Measurements from ENCODE around the gene TEX48. TPM values are rescaled to one million over a fixed set of nuclear protein-coding genes. Genes with fewer than 3 reads are reported as not detected.
A peak's percentile ranks its signal among the peaks of the same experiment; 100 is the strongest.

Gene TEX48
- not detected for polyA plus RNA-seq (2013, experiment 1 of 2)
- not detected for polyA plus RNA-seq (2013, experiment 2 of 2)

GRCh38 chr9:114681594-114682332, at the start of gene TEX48:
Gene TEX48, minus strand, starts transcription at chr9:114682192. Its CDS starts 10,469 bp downstream, at chr9:114671723.
- DNase-seq, result peak; percentile 66
- H3K27ac ChIP-seq (ENCODE audit: low read length, poor library complexity, severe bottlenecking), result no peak within 1 kb of the TSS
- H3K36me3 ChIP-seq (ENCODE audit: control insufficient read depth in 1 of 2, insufficient read depth in 2 of 2, low read depth in 1 of 2, low read length in 2 of 2), result no peaks in the 10 kb centered on the region
- no peaks in the 10 kb centered on the region for H3K79me1 ChIP-seq (replicated peaks; ENCODE audit: low read length, poor library complexity, severe bottlenecking)
- no peak within 1 kb of the TSS for H4K91ac ChIP-seq (ENCODE audit: low read length)
- peak within 1 kb of the TSS; percentile 88 for H2AK5ac ChIP-seq (ENCODE audit: low read length, severe bottlenecking)
- no peak within 1 kb of the TSS for H2BK12ac ChIP-seq (ENCODE audit: low read length in 2 of 2)
- H2AFZ ChIP-seq (ENCODE audit: low read depth, low read length), result no peak within 1 kb of the TSS
- no peak within 1 kb of the TSS for H3K14ac ChIP-seq (ENCODE audit: low read length in 2 of 2)
- H3K9ac ChIP-seq (ENCODE audit: low read length), result no peak within 1 kb of the TSS
- 62% methylated on average over 8 of the region's 8 CpGs for WGBS
- H3K18ac ChIP-seq (ENCODE audit: low read depth in 1 of 2, low read length in 2 of 2), result no peak within 1 kb of the TSS
- no peaks in the 10 kb centered on the region for H3K9me3 ChIP-seq (ENCODE audit: control insufficient read depth, low read length)
- H3K23ac ChIP-seq (ENCODE audit: low read length in 2 of 2), result no peak within 1 kb of the TSS
- no peak within 1 kb of the TSS for H3K4me3 ChIP-seq (ENCODE audit: insufficient read depth in 1 of 2, low read depth in 1 of 2, low read length in 2 of 2)
- H4K8ac ChIP-seq (ENCODE audit: low read length), result peak within 1 kb of the TSS; percentile 7
- no peak within 1 kb of the TSS for H2BK15ac ChIP-seq (ENCODE audit: low read depth, poor library complexity, severe bottlenecking)
- no peak within 1 kb of the TSS for H2BK120ac ChIP-seq (ENCODE audit: low read depth, low read length)
- no peak within 1 kb of the TSS for H2BK5ac ChIP-seq (ENCODE audit: low read depth, low read length, poor library complexity, severe bottlenecking)
- H3K4me1 ChIP-seq (ENCODE audit: control insufficient read depth, insufficient read depth, low read depth, low read length), result peaks cover 5% of the 10 kb centered on the region
- H3K4me2 ChIP-seq (ENCODE audit: low read length, poor library complexity, severe bottlenecking), result peak within 1 kb of the TSS; percentile 34
- H3K27me3 ChIP-seq (ENCODE audit: control insufficient read depth in 1 of 2, insufficient read depth in 1 of 2, low read length in 2 of 2), result no peaks in the 10 kb centered on the region
- H3K4ac ChIP-seq (ENCODE audit: low read depth in 1 of 2, low read length in 2 of 2), result no peak within 1 kb of the TSS

- H2BK120ac ChIP-seq (ENCODE audit: low read depth, low read length), result no peak overlapping the region
- H3K9me3 ChIP-seq (ENCODE audit: control insufficient read depth, low read length), result no peaks in the 10 kb centered on the region
- no peak overlapping the region for H2AK5ac ChIP-seq (ENCODE audit: low read length, severe bottlenecking)
- no peak overlapping the region for H3K4me3 ChIP-seq (ENCODE audit: insufficient read depth in 1 of 2, low read depth in 1 of 2, low read length in 2 of 2)
- H4K8ac ChIP-seq (ENCODE audit: low read length), result no peak overlapping the region
- H3K18ac ChIP-seq (ENCODE audit: low read depth in 1 of 2, low read length in 2 of 2), result no peak overlapping the region
- H3K4me1 ChIP-seq (ENCODE audit: control insufficient read depth, insufficient read depth, low read depth, low read length), result no peaks in the 10 kb centered on the region
- no CpG with 5 or more reads among the region's 1 CpG for WGBS
- no peak overlapping the region for H2AFZ ChIP-seq (ENCODE audit: low read depth, low read length)
- no peak overlapping the region for H3K9ac ChIP-seq (ENCODE audit: low read length)
- H3K23ac ChIP-seq (ENCODE audit: low read length in 2 of 2), result no peak overlapping the region
- no peaks in the 10 kb centered on the region for H3K79me1 ChIP-seq (replicated peaks; ENCODE audit: low read length, poor library complexity, severe bottlenecking)
- no peak overlapping the region for H3K27ac ChIP-seq (ENCODE audit: low read length, poor library complexity, severe bottlenecking)
- no peak overlapping the region for H3K4ac ChIP-seq (ENCODE audit: low read depth in 1 of 2, low read length in 2 of 2)
- H3K14ac ChIP-seq (ENCODE audit: low read length in 2 of 2), result no peak overlapping the region
- no peak overlapping the region for H4K91ac ChIP-seq (ENCODE audit: low read length)
- H2BK5ac ChIP-seq (ENCODE audit: low read depth, low read length, poor library complexity, severe bottlenecking), result no peak overlapping the region
- no peaks in the 10 kb centered on the region for H3K27me3 ChIP-seq (ENCODE audit: control insufficient read depth in 1 of 2, insufficient read depth in 1 of 2, low read length in 2 of 2)
- no peak overlapping the region for H2BK12ac ChIP-seq (ENCODE audit: low read length in 2 of 2)
- no peak overlapping the region for H3K4me2 ChIP-seq (ENCODE audit: low read length, poor library complexity, severe bottlenecking)
- no peak for DNase-seq
- H3K36me3 ChIP-seq (ENCODE audit: control insufficient read depth in 1 of 2, insufficient read depth in 2 of 2, low read depth in 1 of 2, low read length in 2 of 2), result no peaks in the 10 kb centered on the region
- no peak overlapping the region for H2BK15ac ChIP-seq (ENCODE audit: low read depth, poor library complexity, severe bottlenecking)
These were observed 49.7 kb upstream of the TEX48 start for GRCh38 chr9:114731701-114732100.

- no peak overlapping the region for H2AK5ac ChIP-seq (ENCODE audit: low read length, severe bottlenecking)
- H3K4me3 ChIP-seq (ENCODE audit: insufficient read depth in 1 of 2, low read depth in 1 of 2, low read length in 2 of 2), result no peak overlapping the region
- no peaks in the 10 kb centered on the region for H3K79me1 ChIP-seq (replicated peaks; ENCODE audit: low read length, poor library complexity, severe bottlenecking)
- no peaks in the 10 kb centered on the region for H3K27me3 ChIP-seq (ENCODE audit: control insufficient read depth in 1 of 2, insufficient read depth in 1 of 2, low read length in 2 of 2)
- no peak overlapping the region for H3K23ac ChIP-seq (ENCODE audit: low read length in 2 of 2)
- no peak overlapping the region for H2BK12ac ChIP-seq (ENCODE audit: low read length in 2 of 2)
- no peak overlapping the region for H3K9ac ChIP-seq (ENCODE audit: low read length)
- H3K18ac ChIP-seq (ENCODE audit: low read depth in 1 of 2, low read length in 2 of 2), result no peak overlapping the region
- H3K4ac ChIP-seq (ENCODE audit: low read depth in 1 of 2, low read length in 2 of 2), result no peak overlapping the region
- H3K9me3 ChIP-seq (ENCODE audit: control insufficient read depth, low read length), result no peaks in the 10 kb centered on the region
- no peak overlapping the region for H4K8ac ChIP-seq (ENCODE audit: low read length)
- no peak overlapping the region for H3K27ac ChIP-seq (ENCODE audit: low read length, poor library complexity, severe bottlenecking)
- H3K36me3 ChIP-seq (ENCODE audit: control insufficient read depth in 1 of 2, insufficient read depth in 2 of 2, low read depth in 1 of 2, low read length in 2 of 2), result no peaks in the 10 kb centered on the region
- H4K91ac ChIP-seq (ENCODE audit: low read length), result no peak overlapping the region
- H2BK120ac ChIP-seq (ENCODE audit: low read depth, low read length), result no peak overlapping the region
- H2BK15ac ChIP-seq (ENCODE audit: low read depth, poor library complexity, severe bottlenecking), result no peak overlapping the region
- H3K14ac ChIP-seq (ENCODE audit: low read length in 2 of 2), result no peak overlapping the region
- no peak for DNase-seq
- WGBS, result no CpG with 5 or more reads among the region's 5 CpGs
- no peak overlapping the region for H2AFZ ChIP-seq (ENCODE audit: low read depth, low read length)
- H3K4me2 ChIP-seq (ENCODE audit: low read length, poor library complexity, severe bottlenecking), result no peak overlapping the region
- H3K4me1 ChIP-seq (ENCODE audit: control insufficient read depth, insufficient read depth, low read depth, low read length), result no peaks in the 10 kb centered on the region
- no peak overlapping the region for H2BK5ac ChIP-seq (ENCODE audit: low read depth, low read length, poor library complexity, severe bottlenecking)
These were observed 47.7 kb upstream of the TEX48 start for GRCh38 chr9:114729706-114730105.

- DNase-seq, result peak; percentile 12
- Histone ChIP-seq H2AFZ (ENCODE audit: low read depth, low read length) (no peak overlapping the region), H3K4ac (ENCODE audit: low read depth in 1 of 2, low read length in 2 of 2) (no peak overlapping the region), H3K27ac (ENCODE audit: low read length, poor library complexity, severe bottlenecking) (no peak overlapping the region), H3K23ac (ENCODE audit: low read length in 2 of 2) (no peak overlapping the region), H2BK12ac (ENCODE audit: low read length in 2 of 2) (no peak overlapping the region), H2BK15ac (ENCODE audit: low read depth, poor library complexity, severe bottlenecking) (no peak overlapping the region), H3K79me1 (replicated peaks; ENCODE audit: low read length, poor library complexity, severe bottlenecking) (no peaks in the 10 kb centered on the region), H2AK5ac (ENCODE audit: low read length, severe bottlenecking) (no peak overlapping the region), H2BK120ac (ENCODE audit: low read depth, low read length) (no peak overlapping the region), H3K9me3 (ENCODE audit: control insufficient read depth, low read length) (no peaks in the 10 kb centered on the region), H3K14ac (ENCODE audit: low read length in 2 of 2) (no peak overlapping the region), H3K27me3 (ENCODE audit: control insufficient read depth in 1 of 2, insufficient read depth in 1 of 2, low read length in 2 of 2) (no peaks in the 10 kb centered on the region), H4K8ac (ENCODE audit: low read length) (no peak overlapping the region), H3K4me2 (ENCODE audit: low read length, poor library complexity, severe bottlenecking) (no peak overlapping the region), H3K9ac (ENCODE audit: low read length) (no peak overlapping the region), H3K4me1 (ENCODE audit: control insufficient read depth, insufficient read depth, low read depth, low read length) (peaks cover 8% of the 10 kb centered on the region), H3K36me3 (ENCODE audit: control insufficient read depth in 1 of 2, insufficient read depth in 2 of 2, low read depth in 1 of 2, low read length in 2 of 2) (no peaks in the 10 kb centered on the region), H2BK5ac (ENCODE audit: low read depth, low read length, poor library complexity, severe bottlenecking) (no peak overlapping the region), H4K91ac (ENCODE audit: low read length) (no peak overlapping the region), H3K18ac (ENCODE audit: low read depth in 1 of 2, low read length in 2 of 2) (no peak overlapping the region), H3K4me3 (ENCODE audit: insufficient read depth in 1 of 2, low read depth in 1 of 2, low read length in 2 of 2) (no peak overlapping the region)
- WGBS, result 61% methylated on average over 2 of the region's 3 CpGs
These were observed 43.9 kb upstream of the TEX48 start for GRCh38 chr9:114725930-114726329.

All from mesenchymal stem cell (in vitro differentiated cells and primary cell).